Neural cell (in vitro differentiated cells): ENCODE data around the gene CYP2D6. TPM values are rescaled to one million over a fixed set of nuclear protein-coding genes. Genes with fewer than 3 reads are reported as not detected.

Experiments used
- H2AFZ ChIP-seq: fragments of 200-600, 300-800 bp; sonication (generic), shearing (Covaris generic); 2 replicates; pipeline ENCODE4 v1.6.0; 2014; ENCODE audit warnings: low read depth, mild to moderate bottlenecking, antibody characterized with exemption, low read length, moderate library complexity
- H3F3A ChIP-seq: fragments of 200-600 bp; shearing (Covaris generic); 2 replicates; pipeline ENCODE4 v1.6.1; 2016; ENCODE audit warnings: mild to moderate bottlenecking, moderate library complexity, mixed read lengths, antibody characterized with exemption, low read length; ENCODE audit not compliant: insufficient read depth, poor library complexity, severe bottlenecking
- H3K27ac ChIP-seq: fragments of 200-600, 300-800 bp; sonication (generic), shearing (Covaris generic); 2 replicates; pipeline ENCODE4 v1.5.1; 2014; ENCODE audit warnings: mild to moderate bottlenecking, low read length, moderate library complexity
- H3K27me3 ChIP-seq: fragments of 300-800, 200-600 bp; sonication (generic), shearing (Covaris generic); 2 replicates; pipeline ENCODE4 v1.6.0; 2014; ENCODE audit warnings: mild to moderate bottlenecking, low read depth, low read length, moderate library complexity; ENCODE audit not compliant: insufficient read depth
- H3K36me3 ChIP-seq: fragments of 300-800, 200-600 bp; sonication (generic), shearing (Covaris generic); 2 replicates; pipeline ENCODE4 v1.5.1; 2014; ENCODE audit warnings: mild to moderate bottlenecking, antibody characterized with exemption, low read length, moderate library complexity; ENCODE audit not compliant: insufficient read depth
- H3K4me2 ChIP-seq: fragments of 300-800, 200-600 bp; sonication (generic), shearing (Covaris generic); 2 replicates; pipeline ENCODE4 v1.6.0; 2014; ENCODE audit warnings: mild to moderate bottlenecking, low read length
- H3K4me3 ChIP-seq: fragments of 300-800, 200-600 bp; sonication (generic), shearing (Covaris generic); 2 replicates; pipeline ENCODE4 v1.5.1; 2014; ENCODE audit warnings: mild to moderate bottlenecking, low read length, moderate library complexity
- H3K79me2 ChIP-seq: fragments of 200-600 bp; shearing (Covaris generic); replicated peaks from 2 replicates; pipeline ENCODE4 v1.6.0; 2014; ENCODE audit warnings: mild to moderate bottlenecking, low read length, moderate library complexity; ENCODE audit not compliant: insufficient read depth
- H3K9ac ChIP-seq: fragments of 300-800, 200-600 bp; sonication (generic), shearing (Covaris generic); 2 replicates; pipeline ENCODE4 v1.6.1; 2016; ENCODE audit warnings: mild to moderate bottlenecking, low read length, mixed read lengths
- H3K9me2 ChIP-seq: fragments of 200-600 bp; shearing (Covaris generic); 2 replicates; pipeline ENCODE4 v1.6.1; 2016; ENCODE audit warnings: mild to moderate bottlenecking, low read length, mixed read lengths; ENCODE audit not compliant: insufficient read depth
- H3K9me3 ChIP-seq: fragments of 200-600, 300-800 bp; sonication (generic), shearing (Covaris generic); 2 replicates; pipeline ENCODE4 v1.6.1; 2016; ENCODE audit warnings: mild to moderate bottlenecking, mixed run types, low read length, moderate library complexity, mixed read lengths
- H4K20me1 ChIP-seq: fragments of 200-600 bp; shearing (Covaris generic); 2 replicates; pipeline ENCODE4 v1.6.1; 2016; ENCODE audit warnings: mild to moderate bottlenecking, mixed run types; ENCODE audit not compliant: insufficient read depth
- EP300 ChIP-seq: fragments of 450-650 bp; conservative IDR thresholded peaks from 2 replicates; pipeline ENCODE4 v1.6.1; 2014; ENCODE audit warnings: antibody characterized with exemption, mild to moderate bottlenecking, moderate library complexity; ENCODE audit not compliant: poor library complexity, severe bottlenecking
- EZH2 ChIP-seq: fragments of 200-600, 300-800 bp; shearing (Covaris generic), sonication (generic); IDR thresholded peaks from 2 replicates; pipeline ENCODE4 v1.6.1; 2014; ENCODE audit warnings: antibody characterized with exemption, low read length, borderline replicate concordance, mild to moderate bottlenecking; ENCODE audit not compliant: insufficient read depth, poor library complexity, severe bottlenecking
- MXI1 ChIP-seq: fragments of 450-650 bp; conservative IDR thresholded peaks from 2 replicates; pipeline ENCODE4 v1.6.1; 2014; ENCODE audit warnings: antibody characterized with exemption, mild to moderate bottlenecking; ENCODE audit not compliant: poor library complexity, severe bottlenecking
- POLR2AphosphoS5 ChIP-seq: IDR thresholded peaks from 2 replicates; pipeline ENCODE4 v1.6.1; 2012
- RAD21 ChIP-seq: fragments of 450-650 bp; conservative IDR thresholded peaks from 2 replicates; pipeline ENCODE4 v1.6.1; 2014; ENCODE audit warnings: antibody characterized with exemption, mild to moderate bottlenecking, moderate library complexity
- REST ChIP-seq: IDR thresholded peaks from 2 replicates; pipeline ENCODE4 v1.6.1; 2012; ENCODE audit warnings: borderline replicate concordance
- SMC3 ChIP-seq: fragments of 450-650 bp; conservative IDR thresholded peaks from 2 replicates; pipeline ENCODE4 v1.6.1; 2014; ENCODE audit warnings: antibody characterized with exemption, mild to moderate bottlenecking, moderate library complexity; ENCODE audit not compliant: poor library complexity
- TAF1 ChIP-seq: IDR thresholded peaks from 2 replicates; pipeline ENCODE4 v1.6.1; 2012; ENCODE audit warnings: low read depth
- polyA plus RNA-seq: library from polyadenylated mRNA; depleted of rRNA; stranded (reverse); fragments of >200 nt; gene quantifications from 2 replicates; pipeline ENCODE4 v1.2.3, GENCODE V29; 2014

Gene CYP2D6
- polyA plus RNA-seq, 1 donor from 2014 or later: 11.5 TPM

- H3K27me3 ChIP-seq: no peaks in the 10 kb centered on the region
- peak overlapping the region; percentile 58 for H2AFZ ChIP-seq
Measured at GRCh38 chr22:42080287-42080686, 50.3 kb downstream of the CYP2D6 start.

GRCh38 chr22:42079319-42080251 is 51.0 kb downstream of the CYP2D6 start, which contains the start of gene SMDT1:
SMDT1 (plus strand) TSS chr22:42079700; CDS start chr22:42079769, 69 bp downstream.
- H2AFZ ChIP-seq: peak within 1 kb of the TSS; percentile 58
- H3K36me3 ChIP-seq: no peaks in the 10 kb centered on the region
- TF ChIP-seq REST (peak; percentile 97), POLR2AphosphoS5 (peak; percentile 91), EZH2 (no peak), SMC3 (no peak), EP300 (peak; percentile 61), RAD21 (peak; percentile 0), TAF1 (peak; percentile 88), MXI1 (peak; percentile 77)
- H3K9me3 ChIP-seq: no peaks in the 10 kb centered on the region
- peak within 1 kb of the TSS; percentile 89 for H3K9ac ChIP-seq
- no peaks in the 10 kb centered on the region for H3K27me3 ChIP-seq
- H4K20me1 ChIP-seq: no peaks in the 10 kb centered on the region
- H3K27ac ChIP-seq: peak within 1 kb of the TSS; percentile 97
- peak within 1 kb of the TSS; percentile 68 for H3K4me2 ChIP-seq
- H3K79me2 ChIP-seq: peaks cover 30% of the 10 kb centered on the region
- H3K4me3 ChIP-seq: peak within 1 kb of the TSS; percentile 74
- H3K9me2 ChIP-seq: no peaks in the 10 kb centered on the region
- H3F3A ChIP-seq: peaks cover 8% of the 10 kb centered on the region

More at GRCh38 chr22:42080287-42080686, 50.3 kb downstream of the CYP2D6 start:
- Histone ChIP-seq H3K79me2 (peaks cover 30% of the 10 kb centered on the region), H3F3A (peaks cover 8% of the 10 kb centered on the region), H3K9ac (peak overlapping the region; percentile 89), H3K36me3 (no peaks in the 10 kb centered on the region), H3K9me2 (no peaks in the 10 kb centered on the region), H3K4me3 (peak overlapping the region; percentile 74), H3K4me2 (peak overlapping the region; percentile 58), H4K20me1 (no peaks in the 10 kb centered on the region), H3K27ac (peak overlapping the region; percentile 97), H3K9me3 (no peaks in the 10 kb centered on the region)
- TF ChIP-seq SMC3 (no peak), RAD21 (peak; percentile 4)
